Testis (tissue), 2 donors: ENCODE results near the gene TMED10.

Experiments
- CTCF ChIP-seq, 3 experiments: fragments of 450-650 bp in 2 of 3; fragments of 200-600 bp in 1 of 3; sonication (generic) in 1 of 3; IDR thresholded peaks; one replicate each; pipeline ENCODE4 v1.5.1; 2016 to 2019; ENCODE audit warnings: antibody characterized with exemption in 3 of 3, mild to moderate bottlenecking in 2 of 3, moderate library complexity in 1 of 3
- POLR2A ChIP-seq: fragments of 450-650 bp; IDR thresholded peaks from one replicate; pipeline ENCODE4 v1.6.1; 2017; ENCODE audit warnings: antibody characterized with exemption, mild to moderate bottlenecking, moderate library complexity

GRCh38 chr14:75126121-75126544 is 50.3 kb downstream of the TMED10 start:
- no peak for TF ChIP-seq POLR2A
- TF ChIP-seq CTCF (IDR thresholded peaks at IDR 0.05) = no peak
